ENCODE measurements around the gene APBB2. TPM values are rescaled to one million over a fixed set of nuclear protein-coding genes. Genes with fewer than 3 reads are reported as not detected.

The APBB2 gene
- total and polyA plus RNA-seq, 3 experiments from 2014 or later, result 0.86 to 1.1 TPM; not detected in 1

DNA sequence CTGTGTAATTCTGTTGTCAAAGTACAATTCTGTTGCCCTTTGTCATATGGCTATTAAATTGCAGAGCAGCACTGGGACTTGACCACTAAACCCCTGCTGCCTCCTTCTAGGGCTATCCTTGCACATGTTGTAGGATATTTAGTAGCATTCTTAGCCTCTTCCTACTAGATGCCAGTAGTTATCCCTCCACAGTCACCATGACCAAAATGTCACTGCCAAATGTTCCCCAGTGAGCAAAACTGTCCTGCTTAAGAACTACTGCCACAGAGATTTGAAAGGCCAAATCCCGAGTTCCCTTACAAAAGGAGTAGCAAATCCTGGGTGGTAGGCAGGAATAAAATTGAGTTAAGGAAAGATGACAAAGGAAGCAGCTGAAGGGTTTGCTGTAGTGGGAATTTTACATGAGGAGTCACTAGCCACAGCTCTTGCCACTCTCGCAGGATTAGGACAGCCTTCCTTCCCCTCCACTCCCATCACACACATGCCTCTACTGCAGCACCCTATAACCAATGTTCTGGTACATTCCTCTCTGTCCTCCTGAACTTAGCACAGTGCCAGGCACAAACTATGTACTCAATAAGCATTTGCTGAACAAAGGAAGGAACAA, 8.4 kb downstream of the APBB2 start:
- Histone ChIP-seq H3K4me3 (ENCODE audit: low read length) (no peak overlapping the region), H3K36me3 (ENCODE audit: insufficient read depth, low read length) (no peaks in the 10 kb centered on the region), H3K27me3 (ENCODE audit: insufficient read depth, low read length, poor library complexity, severe bottlenecking) (no peaks in the 10 kb centered on the region), H3K27ac (ENCODE audit: low read depth, low read length) (no peak overlapping the region), H3K9me3 (ENCODE audit: low read length) (no peaks in the 10 kb centered on the region), H3K4me1 (ENCODE audit: insufficient read depth, low read length) (no peaks in the 10 kb centered on the region)
- peaks cover 0 to 6% (median 1%) of the 10 kb centered on the region in 5 donors for H3K9me3 Mint-ChIP-seq
- H3K36me3 Mint-ChIP-seq, result peaks cover 0 to 1% (median 0%) of the 10 kb centered on the region in 3 donors
- H3K27me3 Mint-ChIP-seq, result peaks cover 0 to 14% of the 10 kb centered on the region in 2 donors
- H3K27ac Mint-ChIP-seq, result no peak overlapping the region
- ChIA-PET POLR2A (no interaction called here), CTCF (no interaction called here)
- H3K4me1 Mint-ChIP-seq, result no peaks in the 10 kb centered on the region
- DNase-seq, result no peak
- no peak overlapping the region for H3K4me3 Mint-ChIP-seq

DNA sequence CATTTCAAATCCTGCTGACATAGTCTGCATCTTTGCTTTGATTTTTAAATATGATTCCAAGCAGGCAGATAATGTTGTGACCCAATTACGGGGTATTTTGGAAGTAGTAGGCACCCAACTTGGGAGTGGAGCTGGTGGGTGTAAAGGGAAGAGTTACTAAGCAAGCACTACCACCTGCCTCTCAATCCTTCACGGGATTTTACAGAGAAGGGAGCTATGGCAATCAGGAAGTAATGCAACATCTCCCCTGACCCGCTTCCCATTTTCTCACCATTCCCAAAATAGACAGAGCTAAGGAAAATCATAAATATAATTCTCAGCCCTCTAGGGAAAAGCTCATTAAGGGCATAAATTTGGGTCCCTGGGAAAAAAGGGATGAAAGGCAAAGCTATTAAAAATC, 9.2 kb downstream of the APBB2 start:
- POLR2A ChIA-PET, result no interaction called here
- Histone ChIP-seq H3K4me3 (ENCODE audit: low read length) (no peak overlapping the region), H3K9me3 (ENCODE audit: low read length) (no peaks in the 10 kb centered on the region), H3K4me1 (ENCODE audit: insufficient read depth, low read length) (no peaks in the 10 kb centered on the region), H3K27me3 (ENCODE audit: insufficient read depth, low read length, poor library complexity, severe bottlenecking) (no peaks in the 10 kb centered on the region), H3K36me3 (ENCODE audit: insufficient read depth, low read length) (no peaks in the 10 kb centered on the region), H3K27ac (ENCODE audit: low read depth, low read length) (no peak overlapping the region)
- peaks cover 0 to 14% of the 10 kb centered on the region in 2 donors for H3K27me3 Mint-ChIP-seq
- H3K9me3 Mint-ChIP-seq, result peaks cover 0 to 6% (median 1%) of the 10 kb centered on the region in 5 donors
- DNase-seq, result no peak
- H3K4me1 Mint-ChIP-seq, result no peaks in the 10 kb centered on the region
- no peak overlapping the region for H3K27ac Mint-ChIP-seq
- H3K4me3 Mint-ChIP-seq, result no peak overlapping the region
- CTCF ChIA-PET, result no interaction called here
- peaks cover 0 to 1% (median 0%) of the 10 kb centered on the region in 3 donors for H3K36me3 Mint-ChIP-seq

DNA sequence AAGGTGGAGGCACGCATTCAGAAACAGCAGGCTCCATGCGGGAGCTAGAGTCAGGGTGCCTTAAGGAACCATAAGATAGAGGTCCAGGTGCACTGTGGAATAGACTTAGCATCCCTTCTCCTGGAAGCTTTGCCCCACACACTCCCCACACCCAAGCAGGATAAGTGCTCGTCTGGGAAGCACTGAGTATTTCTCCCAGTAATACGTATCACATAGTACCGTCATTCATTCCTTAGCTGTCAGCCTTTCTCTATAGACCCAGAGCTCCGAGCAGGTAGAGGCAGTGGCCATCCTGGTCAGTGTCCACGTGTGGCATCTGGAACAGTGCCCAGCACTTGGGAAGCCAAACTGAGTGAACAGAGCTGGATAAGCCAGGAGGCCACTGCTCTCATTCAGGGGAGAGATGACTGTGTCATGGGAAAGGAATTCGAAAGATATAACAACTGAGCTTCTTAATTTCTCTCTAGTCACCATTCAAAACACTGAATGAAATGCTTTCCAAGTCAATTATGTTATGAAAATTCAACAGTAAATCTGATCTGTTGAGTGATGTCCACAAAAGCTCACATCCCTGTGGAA, 9.9 kb downstream of the APBB2 start:
- H3K4me1 ChIP-seq (ENCODE audit: insufficient read depth, low read length), result no peaks in the 10 kb centered on the region
- H3K27me3 ChIP-seq (ENCODE audit: insufficient read depth, low read length, poor library complexity, severe bottlenecking), result no peaks in the 10 kb centered on the region
- H3K9me3 ChIP-seq (ENCODE audit: low read length), result no peaks in the 10 kb centered on the region
- no peak for DNase-seq
- H3K36me3 ChIP-seq (ENCODE audit: insufficient read depth, low read length), result no peaks in the 10 kb centered on the region
- Mint-ChIP-seq H3K4me1 (no peaks in the 10 kb centered on the region), H3K27ac (no peak overlapping the region), H3K9me3 (peaks cover 0 to 6% (median 1%) of the 10 kb centered on the region in 5 donors), H3K4me3 (no peak overlapping the region), H3K36me3 (peaks cover 0 to 1% (median 0%) of the 10 kb centered on the region in 3 donors), H3K27me3 (peaks cover 0 to 14% of the 10 kb centered on the region in 2 donors)
- POLR2A ChIA-PET, result no interaction called here
- H3K4me3 ChIP-seq (ENCODE audit: low read length), result no peak overlapping the region
- CTCF ChIA-PET, result no interaction called here
- H3K27ac ChIP-seq (ENCODE audit: low read depth, low read length), result no peak overlapping the region

DNA sequence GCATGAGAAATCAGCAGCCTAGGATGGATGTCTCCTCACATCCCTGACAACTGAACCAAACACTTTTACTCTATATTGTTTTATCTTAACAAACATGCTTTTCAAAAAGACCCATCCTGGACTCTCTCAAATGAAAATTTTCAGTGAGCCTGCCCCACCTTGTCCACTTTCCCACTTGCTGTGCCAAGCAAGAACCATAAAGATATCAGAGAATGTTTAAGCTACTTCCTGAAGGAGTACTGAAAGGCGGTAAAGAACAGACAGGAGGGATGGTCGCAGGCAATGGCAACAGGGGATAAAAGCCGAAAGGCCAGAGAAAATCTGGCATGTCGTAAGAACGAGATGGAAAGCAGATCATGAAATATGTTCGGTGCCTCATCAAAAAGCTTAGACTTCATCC, 10.5 kb downstream of the APBB2 start:
- Mint-ChIP-seq H3K4me3 (no peak overlapping the region), H3K27ac (no peak overlapping the region)

DNA sequence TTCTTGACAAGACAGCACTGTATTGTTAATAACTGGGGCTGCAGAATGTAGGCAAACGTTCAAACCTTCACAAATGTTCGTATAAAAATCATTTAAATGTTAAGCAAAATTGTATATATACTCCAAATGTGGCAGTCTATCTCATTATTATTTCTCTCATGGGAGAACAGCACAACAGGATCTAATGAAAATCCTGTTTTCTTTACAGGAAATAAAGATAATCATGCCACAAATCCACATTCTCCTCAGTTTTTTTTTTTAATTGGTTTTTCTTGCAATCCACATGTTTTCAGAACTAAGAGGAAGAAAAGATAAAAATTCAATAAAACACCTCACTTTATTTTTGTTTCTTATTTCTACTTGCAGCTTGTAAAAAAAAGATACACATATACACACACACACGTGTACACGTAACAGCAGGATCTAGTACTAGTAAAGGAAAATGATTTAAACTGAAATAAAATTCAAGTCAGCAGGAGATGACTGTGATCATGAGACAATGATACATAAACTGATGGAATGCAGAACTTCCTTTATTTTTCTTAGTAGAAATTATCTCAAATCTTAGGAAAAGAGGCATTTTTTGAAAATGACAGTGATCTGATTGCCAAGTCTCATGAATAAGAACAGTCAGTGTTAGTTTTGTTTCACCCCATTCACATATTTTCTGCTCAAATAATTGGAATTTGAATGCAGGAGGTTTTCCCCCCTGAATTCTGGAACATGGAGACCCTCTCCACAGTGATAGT, 11.3 kb downstream of the APBB2 start:
- DNase-seq, result no peak
- ChIA-PET POLR2A (no interaction called here), CTCF (no interaction called here)
- no peaks in the 10 kb centered on the region for H3K27me3 ChIP-seq (ENCODE audit: insufficient read depth, low read length, poor library complexity, severe bottlenecking)
- H3K4me3 Mint-ChIP-seq, result no peak overlapping the region
- H3K9me3 ChIP-seq (ENCODE audit: low read length), result no peaks in the 10 kb centered on the region
- H3K36me3 ChIP-seq (ENCODE audit: insufficient read depth, low read length), result no peaks in the 10 kb centered on the region
- H3K9me3 Mint-ChIP-seq, result peaks cover 0 to 6% (median 1%) of the 10 kb centered on the region in 5 donors
- H3K4me1 ChIP-seq (ENCODE audit: insufficient read depth, low read length), result no peaks in the 10 kb centered on the region
- no peak overlapping the region for H3K27ac ChIP-seq (ENCODE audit: low read depth, low read length)
- H3K4me3 ChIP-seq (ENCODE audit: low read length), result no peak overlapping the region
- H3K4me1 Mint-ChIP-seq, result no peaks in the 10 kb centered on the region
- H3K27me3 Mint-ChIP-seq, result peaks cover 0 to 11% of the 10 kb centered on the region in 2 donors
- no peak overlapping the region for H3K27ac Mint-ChIP-seq
- H3K36me3 Mint-ChIP-seq, result peaks cover 0 to 1% (median 0%) of the 10 kb centered on the region in 3 donors

More for the DNA sequence above, 10.5 kb downstream of the APBB2 start:
- peaks cover 0 to 1% (median 0%) of the 10 kb centered on the region in 3 donors for H3K36me3 Mint-ChIP-seq
- H3K4me3 ChIP-seq (ENCODE audit: low read length), result no peak overlapping the region
- CTCF ChIA-PET, result no interaction called here
- POLR2A ChIA-PET, result no interaction called here
- peaks cover 0 to 6% (median 1%) of the 10 kb centered on the region in 5 donors for H3K9me3 Mint-ChIP-seq
- peaks cover 0 to 14% of the 10 kb centered on the region in 2 donors for H3K27me3 Mint-ChIP-seq
- no peak for DNase-seq
- no peaks in the 10 kb centered on the region for H3K9me3 ChIP-seq (ENCODE audit: low read length)
- no peaks in the 10 kb centered on the region for H3K4me1 Mint-ChIP-seq
- H3K27me3 ChIP-seq (ENCODE audit: insufficient read depth, low read length, poor library complexity, severe bottlenecking), result no peaks in the 10 kb centered on the region
- H3K36me3 ChIP-seq (ENCODE audit: insufficient read depth, low read length), result no peaks in the 10 kb centered on the region
- no peaks in the 10 kb centered on the region for H3K4me1 ChIP-seq (ENCODE audit: insufficient read depth, low read length)
- no peak overlapping the region for H3K27ac ChIP-seq (ENCODE audit: low read depth, low read length)

DNA sequence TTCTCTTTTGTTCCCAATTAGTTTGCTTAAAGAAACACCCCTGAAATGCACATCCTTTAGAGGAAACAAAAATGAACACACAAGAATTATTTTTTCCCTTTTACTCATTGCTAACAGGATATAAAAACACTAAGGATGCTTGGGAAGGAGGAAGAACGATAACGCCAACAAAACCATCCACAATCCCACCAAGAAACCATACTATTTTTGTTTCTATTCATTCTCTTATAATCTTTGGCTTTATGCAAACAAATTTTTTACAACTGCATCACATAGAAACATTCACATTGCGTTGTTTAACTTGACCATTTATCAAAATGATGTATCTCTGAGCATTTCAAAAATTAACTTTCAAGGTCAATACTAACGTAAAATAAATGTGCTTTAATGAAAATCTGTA, 12.0 kb downstream of the APBB2 start:
- DNase-seq, result no peak
- Mint-ChIP-seq H3K4me3 (no peak overlapping the region), H3K36me3 (peaks cover 0 to 1% (median 0%) of the 10 kb centered on the region in 3 donors), H3K27me3 (peaks cover 0 to 11% of the 10 kb centered on the region in 2 donors), H3K27ac (no peak overlapping the region), H3K4me1 (no peaks in the 10 kb centered on the region), H3K9me3 (peaks cover 0 to 6% (median 0%) of the 10 kb centered on the region in 5 donors)
- Histone ChIP-seq H3K9me3 (ENCODE audit: low read length) (no peaks in the 10 kb centered on the region), H3K27me3 (ENCODE audit: insufficient read depth, low read length, poor library complexity, severe bottlenecking) (no peaks in the 10 kb centered on the region), H3K4me1 (ENCODE audit: insufficient read depth, low read length) (no peaks in the 10 kb centered on the region), H3K36me3 (ENCODE audit: insufficient read depth, low read length) (no peaks in the 10 kb centered on the region), H3K4me3 (ENCODE audit: low read length) (no peak overlapping the region), H3K27ac (ENCODE audit: low read depth, low read length) (no peak overlapping the region)
- ChIA-PET POLR2A (no interaction called here), CTCF (no interaction called here)

DNA sequence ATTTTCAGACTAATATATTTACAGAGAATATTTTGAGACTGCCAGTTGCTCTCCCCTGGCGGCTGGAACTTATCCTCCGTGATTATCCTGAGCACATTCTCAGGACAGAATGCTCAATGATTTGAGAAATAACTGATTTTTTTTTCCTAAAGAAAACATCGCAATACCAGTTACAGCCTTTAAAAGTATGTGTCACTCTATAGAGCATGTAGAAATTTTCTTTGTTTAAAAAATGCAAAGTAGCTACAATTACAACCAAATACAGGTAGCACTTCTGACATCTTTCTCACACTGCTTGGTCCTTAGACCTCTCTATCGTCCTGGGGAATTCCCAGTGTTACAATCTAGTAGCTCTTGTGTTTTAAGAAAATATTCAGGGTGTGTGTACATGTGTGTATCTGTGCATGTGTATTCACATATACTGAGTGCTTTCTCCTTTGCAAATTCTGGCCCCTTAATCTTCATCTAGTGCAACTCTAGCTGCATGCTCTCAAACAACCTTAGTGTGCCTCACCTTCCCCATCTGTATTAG, 13.8 kb downstream of the APBB2 start:
- Histone ChIP-seq H3K9me3 (ENCODE audit: low read length) (no peaks in the 10 kb centered on the region), H3K4me3 (ENCODE audit: low read length) (no peak overlapping the region), H3K36me3 (ENCODE audit: insufficient read depth, low read length) (no peaks in the 10 kb centered on the region), H3K4me1 (ENCODE audit: insufficient read depth, low read length) (no peaks in the 10 kb centered on the region), H3K27me3 (ENCODE audit: insufficient read depth, low read length, poor library complexity, severe bottlenecking) (no peaks in the 10 kb centered on the region), H3K27ac (ENCODE audit: low read depth, low read length) (no peak overlapping the region)
- DNase-seq, result no peak
- H3K4me3 Mint-ChIP-seq, result no peak overlapping the region
- H3K9me3 Mint-ChIP-seq, result peaks cover 0 to 9% (median 2%) of the 10 kb centered on the region in 5 donors
- POLR2A ChIA-PET, result no interaction called here
- H3K27ac Mint-ChIP-seq, result no peak overlapping the region
- CTCF ChIA-PET, result no interaction called here
- H3K4me1 Mint-ChIP-seq, result no peaks in the 10 kb centered on the region
- H3K36me3 Mint-ChIP-seq, result no peaks in the 10 kb centered on the region
- H3K27me3 Mint-ChIP-seq, result peaks cover 0 to 8% of the 10 kb centered on the region in 2 donors

DNA sequence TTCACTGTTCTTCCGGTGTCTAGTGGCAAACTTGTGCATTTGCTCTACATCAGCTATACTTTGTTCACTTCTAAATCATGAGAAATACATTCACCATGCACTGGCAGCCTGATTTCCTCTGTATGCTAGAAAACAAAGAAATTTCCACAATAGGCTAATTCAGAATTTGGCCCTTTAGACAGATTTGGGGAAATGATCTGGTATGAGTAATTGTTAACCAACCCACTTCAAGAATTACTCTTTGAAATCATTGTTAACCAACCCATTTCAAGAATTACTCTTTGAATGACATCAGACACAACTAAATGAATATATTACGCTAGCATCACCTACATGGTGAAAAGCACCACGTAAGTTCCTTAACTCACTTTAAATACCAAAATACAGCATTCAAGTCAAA, 14.6 kb downstream of the APBB2 start:
- no peaks in the 10 kb centered on the region for H3K9me3 ChIP-seq (ENCODE audit: low read length)
- Mint-ChIP-seq H3K4me1 (no peaks in the 10 kb centered on the region), H3K27ac (no peak overlapping the region), H3K4me3 (no peak overlapping the region), H3K27me3 (peaks cover 0 to 13% of the 10 kb centered on the region in 2 donors), H3K36me3 (no peaks in the 10 kb centered on the region), H3K9me3 (peaks cover 0 to 11% (median 2%) of the 10 kb centered on the region in 5 donors)
- H3K4me3 ChIP-seq (ENCODE audit: low read length), result no peak overlapping the region
- no peak overlapping the region for H3K27ac ChIP-seq (ENCODE audit: low read depth, low read length)
- no peaks in the 10 kb centered on the region for H3K4me1 ChIP-seq (ENCODE audit: insufficient read depth, low read length)
- H3K27me3 ChIP-seq (ENCODE audit: insufficient read depth, low read length, poor library complexity, severe bottlenecking), result no peaks in the 10 kb centered on the region
- ChIA-PET CTCF (no interaction called here), POLR2A (no interaction called here)
- no peak for DNase-seq
- no peaks in the 10 kb centered on the region for H3K36me3 ChIP-seq (ENCODE audit: insufficient read depth, low read length)
